ENCODE data around the gene RAB44. TPM values are rescaled to one million over a fixed set of nuclear protein-coding genes. Genes with fewer than 3 reads are reported as not detected.
A peak's percentile ranks its signal among the peaks of the same experiment; 100 is the strongest.

RAB44 gene
- total and polyA plus RNA-seq, 9 of the 15 experiments (the other 6 are each of a cell fraction or from before 2014, with no cell fraction given) = not detected

DNA sequence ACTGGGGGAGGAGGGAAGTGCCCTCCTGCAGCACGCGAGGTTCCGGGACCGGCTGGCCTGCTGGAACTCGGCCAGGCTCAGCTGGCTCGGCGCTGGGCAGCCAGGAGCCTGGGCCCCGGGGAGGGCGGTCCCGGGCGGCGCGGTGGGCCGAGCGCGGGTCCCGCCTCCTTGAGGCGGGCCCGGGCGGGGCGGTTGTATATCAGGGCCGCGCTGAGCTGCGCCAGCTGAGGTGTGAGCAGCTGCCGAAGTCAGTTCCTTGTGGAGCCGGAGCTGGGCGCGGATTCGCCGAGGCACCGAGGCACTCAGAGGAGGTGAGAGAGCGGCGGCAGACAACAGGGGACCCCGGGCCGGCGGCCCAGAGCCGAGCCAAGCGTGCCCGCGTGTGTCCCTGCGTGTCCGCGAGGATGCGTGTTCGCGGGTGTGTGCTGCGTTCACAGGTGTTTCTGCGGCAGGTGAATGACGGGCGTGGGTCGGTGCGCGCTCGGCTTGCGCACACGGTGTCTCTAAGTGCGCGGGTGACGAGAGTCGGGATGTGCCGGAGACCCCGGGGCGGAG lies 19.1 kb upstream of the RAB44 start, which contains the start of gene CDKN1A (continued):
- TF ChIP-seq, protein P1, sequence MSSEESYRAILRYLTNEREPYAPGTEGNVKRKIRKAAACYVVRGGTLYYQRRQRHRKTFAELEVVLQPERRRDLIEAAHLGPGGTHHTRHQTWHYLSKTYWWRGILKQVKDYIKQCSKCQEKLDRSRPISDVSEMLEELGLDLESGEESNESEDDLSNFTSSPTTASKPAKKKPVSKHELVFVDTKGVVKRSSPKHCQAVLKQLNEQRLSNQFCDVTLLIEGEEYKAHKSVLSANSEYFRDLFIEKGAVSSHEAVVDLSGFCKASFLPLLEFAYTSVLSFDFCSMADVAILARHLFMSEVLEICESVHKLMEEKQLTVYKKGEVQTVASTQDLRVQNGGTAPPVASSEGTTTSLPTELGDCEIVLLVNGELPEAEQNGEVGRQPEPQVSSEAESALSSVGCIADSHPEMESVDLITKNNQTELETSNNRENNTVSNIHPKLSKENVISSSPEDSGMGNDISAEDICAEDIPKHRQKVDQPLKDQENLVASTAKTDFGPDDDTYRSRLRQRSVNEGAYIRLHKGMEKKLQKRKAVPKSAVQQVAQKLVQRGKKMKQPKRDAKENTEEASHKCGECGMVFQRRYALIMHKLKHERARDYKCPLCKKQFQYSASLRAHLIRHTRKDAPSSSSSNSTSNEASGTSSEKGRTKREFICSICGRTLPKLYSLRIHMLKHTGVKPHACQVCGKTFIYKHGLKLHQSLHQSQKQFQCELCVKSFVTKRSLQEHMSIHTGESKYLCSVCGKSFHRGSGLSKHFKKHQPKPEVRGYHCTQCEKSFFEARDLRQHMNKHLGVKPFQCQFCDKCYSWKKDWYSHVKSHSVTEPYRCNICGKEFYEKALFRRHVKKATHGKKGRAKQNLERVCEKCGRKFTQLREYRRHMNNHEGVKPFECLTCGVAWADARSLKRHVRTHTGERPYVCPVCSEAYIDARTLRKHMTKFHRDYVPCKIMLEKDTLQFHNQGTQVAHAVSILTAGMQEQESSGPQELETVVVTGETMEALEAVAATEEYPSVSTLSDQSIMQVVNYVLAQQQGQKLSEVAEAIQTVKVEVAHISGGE (CRISPR knock-in tag; IDR thresholded peaks at IDR 0.05) = no peak
- TF ChIP-seq ZNF449 (CRISPR knock-in tag; IDR thresholded peaks at IDR 0.05) = no peak
- peak; percentile 64; the same call in 1 of the 2 replicates for TF ChIP-seq MTA1 (IDR thresholded peaks at IDR 0.05; ENCODE audit: borderline replicate concordance)
- TF ChIP-seq MAFG (tag; conservative IDR thresholded peaks at IDR 0.05) = no peak
- no peak for TF ChIP-seq AFF1 (IDR thresholded peaks at IDR 0.05; ENCODE audit: low read depth in 1 of 2, partially characterized antibody in 2 of 2)
- TF ChIP-seq ZNF778 (CRISPR knock-in tag; IDR thresholded peaks at IDR 0.05) = no peak
- TF ChIP-seq GTF2A2 (tag; IDR thresholded peaks at IDR 0.05) = peak; percentile 67
- TF ChIP-seq U2AF1 (optimal IDR thresholded peaks at IDR 0.05; ENCODE audit: low read depth, low read length) = no peak
- TF ChIP-seq, protein P2, sequence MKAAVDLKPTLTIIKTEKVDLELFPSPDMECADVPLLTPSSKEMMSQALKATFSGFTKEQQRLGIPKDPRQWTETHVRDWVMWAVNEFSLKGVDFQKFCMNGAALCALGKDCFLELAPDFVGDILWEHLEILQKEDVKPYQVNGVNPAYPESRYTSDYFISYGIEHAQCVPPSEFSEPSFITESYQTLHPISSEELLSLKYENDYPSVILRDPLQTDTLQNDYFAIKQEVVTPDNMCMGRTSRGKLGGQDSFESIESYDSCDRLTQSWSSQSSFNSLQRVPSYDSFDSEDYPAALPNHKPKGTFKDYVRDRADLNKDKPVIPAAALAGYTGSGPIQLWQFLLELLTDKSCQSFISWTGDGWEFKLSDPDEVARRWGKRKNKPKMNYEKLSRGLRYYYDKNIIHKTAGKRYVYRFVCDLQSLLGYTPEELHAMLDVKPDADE (conservative IDR thresholded peaks at IDR 0.05; ENCODE audit: control insufficient read depth, low read depth, low read length) = peak; percentile 60; the same call in 1 of the 2 replicates
- TF ChIP-seq ARHGAP35 (IDR thresholded peaks at IDR 0.05; ENCODE audit: partially characterized antibody) = peak; percentile 54
- no peak for TF ChIP-seq XRCC5 (IDR thresholded peaks at IDR 0.05; ENCODE audit: low read depth, low read length)
- TF ChIP-seq ZFP30 (CRISPR knock-in tag; IDR thresholded peaks at IDR 0.05; ENCODE audit: borderline replicate concordance) = no peak
- peak; percentile 51 for TF ChIP-seq CHD1 (IDR thresholded peaks at IDR 0.05; ENCODE audit: low read length)
- TF ChIP-seq, protein P3, sequence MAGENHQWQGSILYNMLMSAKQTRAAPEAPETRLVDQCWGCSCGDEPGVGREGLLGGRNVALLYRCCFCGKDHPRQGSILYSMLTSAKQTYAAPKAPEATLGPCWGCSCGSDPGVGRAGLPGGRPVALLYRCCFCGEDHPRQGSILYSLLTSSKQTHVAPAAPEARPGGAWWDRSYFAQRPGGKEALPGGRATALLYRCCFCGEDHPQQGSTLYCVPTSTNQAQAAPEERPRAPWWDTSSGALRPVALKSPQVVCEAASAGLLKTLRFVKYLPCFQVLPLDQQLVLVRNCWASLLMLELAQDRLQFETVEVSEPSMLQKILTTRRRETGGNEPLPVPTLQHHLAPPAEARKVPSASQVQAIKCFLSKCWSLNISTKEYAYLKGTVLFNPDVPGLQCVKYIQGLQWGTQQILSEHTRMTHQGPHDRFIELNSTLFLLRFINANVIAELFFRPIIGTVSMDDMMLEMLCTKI (IDR thresholded peaks at IDR 0.05; ENCODE audit: partially characterized antibody) = no peak
- TF ChIP-seq ZFX (CRISPR knock-in tag; IDR thresholded peaks at IDR 0.05) = no peak; the same call in 1 of the 2 replicates
- no peak; the same call in 1 of the 2 replicates for TF ChIP-seq POLR2A (conservative IDR thresholded peaks at IDR 0.05)

Measured in K562 (cell line).